K562 (cell line): ENCODE results near the gene CDKN2C. TPM values are rescaled to one million over a fixed set of nuclear protein-coding genes. Genes with fewer than 3 reads are reported as not detected.

ENCODE experiments used
- ATAC-seq: fragments of 200-7000 bp; cut with Tn5 transposase; 3 replicates; pipeline ENCODE4 v1.9.1; 2020; ENCODE audit warnings: moderate library complexity
- BruUV-seq: library from RNA; stranded (reverse); fragments of 400-500 nt; replicated peaks from 2 replicates; lab custom pipeline; 2021; lab: Mats Ljungman, UMichigan
- CTCF ChIA-PET: fragments of 300-600 bp; formaldehyde crosslinking; extraction: SDS; loops from one replicate; lab custom pipeline; 2021; ENCODE audit warnings: low intra/inter-chr PET ratio; lab: Yijun Ruan, JAX
- POLR2A ChIA-PET: fragments of 300-600, 350-650 bp; sonication (Branson Sonifier 250); formaldehyde crosslinking; extraction: SDS; loops from one replicate; lab custom pipeline; 2021; ENCODE audit warnings: antibody characterized with exemption, inconsistent platforms; lab: Yijun Ruan, JAX
- DNase-seq, 4 experiments: peaks; one replicate each; pipeline versions ENCODE4 v3.0.0 to v3.0.0-alpha.2; 2011 to 2018; ENCODE audit warnings: low spot score in 3 of 4, mixed read lengths in 3 of 4; ENCODE audit errors: extremely low read depth in 1 of 4
- FAIRE-seq: peaks from 2 replicates; lab custom pipeline; 2011; peaks lifted over from hg19 to GRCh38; lab: Jason Lieb, UNC
- H2AFZ ChIP-seq: 2 replicates; pipeline ENCODE4 v1.6.0; 2011; ENCODE audit warnings: low read depth, low read length, control low read depth, inconsistent platforms
- H3K27ac ChIP-seq: fragments of 200-600 bp; 3 replicates; pipeline ENCODE4 v1.8.0; 2011; ENCODE audit warnings: low read depth, mild to moderate bottlenecking, control low read depth, inconsistent platforms, low read length, moderate library complexity, mixed read lengths; ENCODE audit errors: extremely low read depth
- H3K27me3 ChIP-seq, 2 experiments: fragments of 300-600 bp in 1 of 2; 2 replicates in 1 of 2; 3 replicates in 1 of 2; pipeline versions ENCODE4 v1.6.0 to v1.8.0; 2011; ENCODE audit warnings: inconsistent platforms in 2 of 2, low read length in 2 of 2, mild to moderate bottlenecking in 1 of 2, mixed read lengths in 1 of 2, moderate library complexity in 1 of 2; ENCODE audit not compliant: control insufficient read depth in 2 of 2, insufficient read depth in 2 of 2
- H3K36me3 ChIP-seq: fragments of 300-600 bp; 3 replicates; pipeline ENCODE4 v1.8.0; 2011; ENCODE audit warnings: mild to moderate bottlenecking, low read length, inconsistent platforms; ENCODE audit not compliant: control insufficient read depth, insufficient read depth
- H3K4me1 ChIP-seq, 2 experiments: fragments of 200-600 bp in 1 of 2; replicated peaks in 1 of 2; 2 replicates in 1 of 2; 3 replicates in 1 of 2; pipeline versions ENCODE4 v1.5.1 to v1.8.0; 2011; ENCODE audit warnings: inconsistent platforms in 2 of 2, low read length in 2 of 2, mild to moderate bottlenecking in 1 of 2, mixed read lengths in 1 of 2, moderate library complexity in 1 of 2; ENCODE audit not compliant: control insufficient read depth in 2 of 2, insufficient read depth in 2 of 2
- H3K4me2 ChIP-seq: 2 replicates; pipeline ENCODE4 v1.6.1; 2011; ENCODE audit warnings: low read length, control low read depth, inconsistent platforms, mixed read lengths; ENCODE audit not compliant: insufficient read depth
- H3K4me3 ChIP-seq: fragments of 200-600 bp; sonication (generic), shearing (Covaris generic); 2 replicates; pipeline ENCODE4 v1.5.1; 2016; ENCODE audit warnings: control low read depth, inconsistent platforms
- H3K79me2 ChIP-seq: fragments of 200-600 bp; 3 replicates; pipeline ENCODE4 v1.8.0; 2011; ENCODE audit warnings: low read length, inconsistent platforms; ENCODE audit not compliant: control insufficient read depth, insufficient read depth
- H3K9ac ChIP-seq, 2 experiments: 2 replicates each; pipeline versions ENCODE4 v1.6.0 to v1.6.1; 2011; ENCODE audit warnings: low read depth in 2 of 2, low read length in 2 of 2, control low read depth in 1 of 2, inconsistent platforms in 1 of 2, mild to moderate bottlenecking in 1 of 2, mixed read lengths in 1 of 2; ENCODE audit not compliant: insufficient read depth in 1 of 2
- H3K9me1 ChIP-seq: one replicate; pipeline ENCODE4 v1.6.0; 2011; ENCODE audit warnings: inconsistent platforms, mild to moderate bottlenecking, low read length, moderate library complexity; ENCODE audit not compliant: control insufficient read depth, insufficient read depth
- H3K9me3 ChIP-seq: replicated peaks from 2 replicates; pipeline ENCODE4 v1.5.1; 2011; ENCODE audit warnings: low read depth, low read length, inconsistent platforms; ENCODE audit not compliant: control insufficient read depth, insufficient read depth
- H4K20me1 ChIP-seq: replicated peaks from 2 replicates; pipeline ENCODE4 v1.6.1; 2011; ENCODE audit warnings: low read length, inconsistent platforms, mixed read lengths; ENCODE audit not compliant: control insufficient read depth, insufficient read depth
- AFF1 ChIP-seq, 2 experiments: fragments of 450-650 bp; IDR thresholded peaks; 2 replicates each; pipeline ENCODE4 v1.6.1; 2018; ENCODE audit warnings: mild to moderate bottlenecking in 2 of 2, low read depth in 1 of 2; ENCODE audit not compliant: partially characterized antibody in 2 of 2
- C11orf30 ChIP-seq: fragments of 450-650 bp; IDR thresholded peaks from 2 replicates; pipeline ENCODE4 v1.6.1; 2016; ENCODE audit warnings: low read depth, mild to moderate bottlenecking
- ERF ChIP-seq: fragments of 450-650 bp; formaldehyde crosslinking; IDR thresholded peaks from 2 replicates; pipeline ENCODE4 v1.4.0; 2020; ENCODE audit warnings: mild to moderate bottlenecking, mixed read lengths
- PHB ChIP-seq: fragments of 250-450 bp; sonication (Bioruptor Pico); IDR thresholded peaks from 2 replicates; pipeline ENCODE4 v1.5.0; 2021
- RBBP5 ChIP-seq: fragments of 200-600 bp; sonication (generic); IDR thresholded peaks from 2 replicates; pipeline ENCODE4 v1.6.1; 2012; ENCODE audit warnings: borderline replicate concordance, mild to moderate bottlenecking, low read length, control low read depth, inconsistent platforms; ENCODE audit not compliant: insufficient read depth, poor library complexity, severe bottlenecking
- RHOXF2B ChIP-seq: fragments of 250-450 bp; sonication (Bioruptor Pico); conservative IDR thresholded peaks from 2 replicates; pipeline ENCODE4 v1.5.1; 2021
- SRSF7 ChIP-seq: fragments of 200-400 bp; formaldehyde crosslinking; optimal IDR thresholded peaks from 2 replicates; pipeline ENCODE3; 2017; ENCODE audit warnings: mild to moderate bottlenecking, low read depth, low read length
- XRCC5 ChIP-seq: fragments of 200-400 bp; formaldehyde crosslinking; IDR thresholded peaks from 2 replicates; pipeline ENCODE4 v1.6.1; 2017; ENCODE audit warnings: low read depth, mild to moderate bottlenecking, low read length
- ZFP30 ChIP-seq: fragments of 250-450 bp; sonication (Bioruptor Pico); IDR thresholded peaks from 2 replicates; pipeline ENCODE4 v1.8.0; 2022; ENCODE audit warnings: moderate library complexity, mild to moderate bottlenecking, inconsistent platforms, borderline replicate concordance
- ZNF695 ChIP-seq: fragments of 450-650 bp; formaldehyde crosslinking; IDR thresholded peaks from 2 replicates; pipeline ENCODE4 v1.4.0; 2020; ENCODE audit warnings: mild to moderate bottlenecking, moderate library complexity
- WGBS: fragments of 100-300 bp; shearing (Covaris generic); methylation state at CpG from one replicate; pipeline ENCODE4 v1.1.6; 2016; ENCODE audit warnings: low coverage, mixed read lengths; ENCODE audit not compliant: insufficient coverage; ENCODE audit errors: missing lambda C conversion rate; 5-methylcytosine and 5-hydroxymethylcytosine counted together
- in situ Hi-C: fragments of 300-500 bp; cut with MboI; formaldehyde crosslinking; loops from 4 replicates; pipeline ENCODE4 v1.15.0; 2018; ENCODE audit warnings: inconsistent platforms, mixed read lengths
- intact Hi-C: fragments of 100-400 bp; cut with micrococcal nuclease; formaldehyde crosslinking; loops from 2 replicates; pipeline ENCODE4 v1.14.2; 2022
- polyA plus RNA-seq, 8 experiments: library from polyadenylated mRNA; depleted of rRNA in 4 of 8; stranded (reverse) in 5 of 8; unstranded in 3 of 8; fragments of >200 nt; fragmentation: Nextera tagmentation in 2 of 8; fragmentation: Illumina TruSeq in 1 of 8; extraction: Ambion mirVana in 2 of 8; extraction: Trizol in 1 of 8; gene quantifications; 2 replicates each; pipeline versions ENCODE4 v1.2.1 to v1.2.3, GENCODE V29; 2011 to 2014; ENCODE audit warnings: inconsistent platforms in 1 of 8, missing spikeins in 1 of 8
- total RNA-seq, 7 experiments: library from RNA; depleted of rRNA in 6 of 7; stranded (reverse); fragments of >200 nt in 6 of 7; fragmentation: Illumina TruSeq in 2 of 7; extraction: Trizol in 2 of 7; gene quantifications; 2 replicates each; pipeline versions ENCODE4 v1.2.1 to v1.2.3, GENCODE V29; 2011 to 2021; ENCODE audit warnings: low replicate concordance in 1 of 7
- TF ChIP-seq, protein P1 (sequence below): sonication (generic); formaldehyde crosslinking; IDR thresholded peaks from 2 replicates; pipeline ENCODE4 v1.8.1; 2023; ENCODE audit warnings: missing genetic modification reagents, mild to moderate bottlenecking, borderline replicate concordance
- TF ChIP-seq, protein P2 (sequence below): fragments of 250-450 bp; sonication (Bioruptor Pico); IDR thresholded peaks from 2 replicates; pipeline ENCODE4 v1.4.0; 2020; ENCODE audit warnings: mild to moderate bottlenecking

The CDKN2C gene
- total and polyA plus RNA-seq, 9 of the 15 experiments (the other 6 are each of a cell fraction or from before 2014, with no cell fraction given), result 11.9 to 74.3 (median 45.9) TPM

DNA sequence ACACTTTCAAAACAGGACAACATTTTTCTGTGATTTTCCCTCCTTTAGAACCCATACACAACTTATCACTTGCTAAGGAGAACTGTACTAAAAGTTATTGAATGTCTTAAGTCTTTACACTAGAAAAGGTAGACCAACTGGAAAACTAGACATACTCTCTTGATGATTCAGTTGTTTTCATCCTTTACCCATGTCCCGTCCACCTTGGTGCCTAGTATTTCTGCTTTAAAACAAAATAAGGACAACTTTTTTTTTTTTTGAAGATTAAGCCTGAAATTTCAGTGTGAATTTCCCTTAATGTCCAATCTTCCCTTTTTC is 4.5 kb downstream of the CDKN2C start:
- H3K9me3 ChIP-seq, result no peaks in the 10 kb centered on the region
- peak overlapping the region in 1 of 2 experiments; percentile 94; a peak in 1 of 4 replicates for H3K9ac ChIP-seq
- H3K4me1 ChIP-seq, result peaks cover 17% of the 10 kb centered on the region in 2 experiments
- ChIA-PET CTCF (no interaction called here), POLR2A (interaction anchor here (0.7 to 2.7 kb wide), 3 partner anchors 14 to 61 kb away, joined by 3 to 13 read pairs (median 5); partner anchors contain the start of gene FAF1)
- ATAC-seq (no peak), FAIRE-seq (no peak), DNase-seq (no peak)
- H3K4me2 ChIP-seq, result no peak overlapping the region
- no TSS peak for BruUV-seq
- intact Hi-C loops, result loop anchor here (5.0 to 10.0 kb wide), 3 partner anchors 543 to 903 kb away; partner anchors contain the start of genes EPS15 and NRDC
- H3K36me3 ChIP-seq, result peaks cover 17% of the 10 kb centered on the region; the same call in 1 of the 3 replicates
- H3K9me1 ChIP-seq, result no peaks in the 10 kb centered on the region
- no peak overlapping the region for H3K4me3 ChIP-seq
- 0 out of 2 replicates have a peak, but pooled peaks cover 3% of the 10 kb centered on the region for H4K20me1 ChIP-seq
- no peak overlapping the region for H2AFZ ChIP-seq
- H3K27me3 ChIP-seq, result no peaks in the 10 kb centered on the region
- 53% methylated on average over 1 of the region's 1 CpG for WGBS
- peak overlapping the region; percentile 27; the same call in 1 of the 3 replicates for H3K27ac ChIP-seq
- in situ Hi-C loops, result no loop called here
- peaks cover 94% of the 10 kb centered on the region for H3K79me2 ChIP-seq
- TF ChIP-seq RBBP5 (no peak), PHB (CRISPR knock-in tag) (no peak), C11orf30 (0 out of 2 replicates have a peak, but pooled peaks have one; percentile 5), SRSF7 (no peak), AFF1 (IDR thresholded peaks at IDR 0.05; ENCODE audit: low read depth in 1 of 2, partially characterized antibody in 2 of 2) (no peak), XRCC5 (no peak), RHOXF2B (CRISPR knock-in tag) (no peak), ERF (no peak), ZNF695 (CRISPR knock-in tag) (no peak), ZFP30 (CRISPR knock-in tag) (peak; percentile 54; the same call in 1 of the 2 replicates)
- TF ChIP-seq, protein P1, sequence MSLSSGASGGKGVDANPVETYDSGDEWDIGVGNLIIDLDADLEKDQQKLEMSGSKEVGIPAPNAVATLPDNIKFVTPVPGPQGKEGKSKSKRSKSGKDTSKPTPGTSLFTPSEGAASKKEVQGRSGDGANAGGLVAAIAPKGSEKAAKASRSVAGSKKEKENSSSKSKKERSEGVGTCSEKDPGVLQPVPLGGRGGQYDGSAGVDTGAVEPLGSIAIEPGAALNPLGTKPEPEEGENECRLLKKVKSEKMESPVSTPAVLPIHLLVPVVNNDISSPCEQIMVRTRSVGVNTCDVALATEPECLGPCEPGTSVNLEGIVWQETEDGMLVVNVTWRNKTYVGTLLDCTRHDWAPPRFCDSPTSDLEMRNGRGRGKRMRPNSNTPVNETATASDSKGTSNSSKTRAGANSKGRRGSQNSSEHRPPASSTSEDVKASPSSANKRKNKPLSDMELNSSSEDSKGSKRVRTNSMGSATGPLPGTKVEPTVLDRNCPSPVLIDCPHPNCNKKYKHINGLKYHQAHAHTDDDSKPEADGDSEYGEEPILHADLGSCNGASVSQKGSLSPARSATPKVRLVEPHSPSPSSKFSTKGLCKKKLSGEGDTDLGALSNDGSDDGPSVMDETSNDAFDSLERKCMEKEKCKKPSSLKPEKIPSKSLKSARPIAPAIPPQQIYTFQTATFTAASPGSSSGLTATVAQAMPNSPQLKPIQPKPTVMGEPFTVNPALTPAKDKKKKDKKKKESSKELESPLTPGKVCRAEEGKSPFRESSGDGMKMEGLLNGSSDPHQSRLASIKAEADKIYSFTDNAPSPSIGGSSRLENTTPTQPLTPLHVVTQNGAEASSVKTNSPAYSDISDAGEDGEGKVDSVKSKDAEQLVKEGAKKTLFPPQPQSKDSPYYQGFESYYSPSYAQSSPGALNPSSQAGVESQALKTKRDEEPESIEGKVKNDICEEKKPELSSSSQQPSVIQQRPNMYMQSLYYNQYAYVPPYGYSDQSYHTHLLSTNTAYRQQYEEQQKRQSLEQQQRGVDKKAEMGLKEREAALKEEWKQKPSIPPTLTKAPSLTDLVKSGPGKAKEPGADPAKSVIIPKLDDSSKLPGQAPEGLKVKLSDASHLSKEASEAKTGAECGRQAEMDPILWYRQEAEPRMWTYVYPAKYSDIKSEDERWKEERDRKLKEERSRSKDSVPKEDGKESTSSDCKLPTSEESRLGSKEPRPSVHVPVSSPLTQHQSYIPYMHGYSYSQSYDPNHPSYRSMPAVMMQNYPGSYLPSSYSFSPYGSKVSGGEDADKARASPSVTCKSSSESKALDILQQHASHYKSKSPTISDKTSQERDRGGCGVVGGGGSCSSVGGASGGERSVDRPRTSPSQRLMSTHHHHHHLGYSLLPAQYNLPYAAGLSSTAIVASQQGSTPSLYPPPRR (CRISPR knock-in tag), result no peak
- TF ChIP-seq, protein P2, sequence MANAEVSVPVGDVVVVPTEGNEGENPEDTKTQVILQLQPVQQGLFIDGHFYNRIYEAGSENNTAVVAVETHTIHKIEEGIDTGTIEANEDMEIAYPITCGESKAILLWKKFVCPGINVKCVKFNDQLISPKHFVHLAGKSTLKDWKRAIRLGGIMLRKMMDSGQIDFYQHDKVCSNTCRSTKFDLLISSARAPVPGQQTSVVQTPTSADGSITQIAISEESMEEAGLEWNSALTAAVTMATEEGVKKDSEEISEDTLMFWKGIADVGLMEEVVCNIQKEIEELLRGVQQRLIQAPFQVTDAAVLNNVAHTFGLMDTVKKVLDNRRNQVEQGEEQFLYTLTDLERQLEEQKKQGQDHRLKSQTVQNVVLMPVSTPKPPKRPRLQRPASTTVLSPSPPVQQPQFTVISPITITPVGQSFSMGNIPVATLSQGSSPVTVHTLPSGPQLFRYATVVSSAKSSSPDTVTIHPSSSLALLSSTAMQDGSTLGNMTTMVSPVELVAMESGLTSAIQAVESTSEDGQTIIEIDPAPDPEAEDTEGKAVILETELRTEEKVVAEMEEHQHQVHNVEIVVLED (CRISPR knock-in tag), result 0 out of 2 replicates have a peak, but pooled peaks have one; percentile 13
